Measurements from ENCODE around the gene PCCB. TPM values are rescaled to one million over a fixed set of nuclear protein-coding genes. Genes with fewer than 3 reads are reported as not detected.

The PCCB gene
- total RNA-seq, 4 donors from 2014 or later, result 31.2 to 95.8 (median 60.3) TPM

DNA sequence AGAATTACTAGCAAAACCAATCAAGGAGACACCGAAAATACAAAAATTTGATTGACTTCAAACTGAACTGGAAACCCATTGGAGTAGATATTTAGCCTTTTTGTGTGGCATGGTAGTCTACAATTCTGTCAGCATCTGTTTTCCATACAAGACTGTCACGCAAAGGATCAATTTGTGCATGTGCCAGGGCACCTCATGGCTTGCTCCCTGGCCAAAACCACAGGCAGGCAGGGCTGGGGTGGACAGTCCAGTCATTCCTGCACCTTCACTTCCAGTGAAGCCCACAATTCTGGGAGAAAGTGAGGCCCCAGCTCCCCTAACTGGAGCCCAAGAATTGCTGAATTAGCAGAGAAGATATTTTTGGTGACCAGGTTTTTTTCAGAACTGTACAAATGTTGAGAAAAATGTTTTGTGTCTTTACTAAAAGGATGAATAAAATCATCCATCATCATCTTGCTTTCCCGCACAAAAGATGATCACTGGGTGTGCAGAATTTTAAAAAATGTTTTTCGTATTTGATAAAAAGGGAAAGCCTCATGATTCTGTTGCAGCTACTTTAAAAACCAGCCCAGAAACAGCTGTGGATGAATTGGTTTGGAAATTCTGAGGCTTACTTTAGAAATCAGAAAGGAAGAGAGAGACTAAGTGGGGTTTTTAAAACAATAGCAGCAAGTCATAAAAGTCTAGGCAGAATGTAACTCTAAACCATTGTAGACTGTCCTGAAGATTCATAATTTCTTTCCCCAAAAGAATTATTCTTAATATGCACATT, 86.4 kb downstream of the PCCB start:
- no peak for DNase-seq
- TF ChIP-seq, protein P1, sequence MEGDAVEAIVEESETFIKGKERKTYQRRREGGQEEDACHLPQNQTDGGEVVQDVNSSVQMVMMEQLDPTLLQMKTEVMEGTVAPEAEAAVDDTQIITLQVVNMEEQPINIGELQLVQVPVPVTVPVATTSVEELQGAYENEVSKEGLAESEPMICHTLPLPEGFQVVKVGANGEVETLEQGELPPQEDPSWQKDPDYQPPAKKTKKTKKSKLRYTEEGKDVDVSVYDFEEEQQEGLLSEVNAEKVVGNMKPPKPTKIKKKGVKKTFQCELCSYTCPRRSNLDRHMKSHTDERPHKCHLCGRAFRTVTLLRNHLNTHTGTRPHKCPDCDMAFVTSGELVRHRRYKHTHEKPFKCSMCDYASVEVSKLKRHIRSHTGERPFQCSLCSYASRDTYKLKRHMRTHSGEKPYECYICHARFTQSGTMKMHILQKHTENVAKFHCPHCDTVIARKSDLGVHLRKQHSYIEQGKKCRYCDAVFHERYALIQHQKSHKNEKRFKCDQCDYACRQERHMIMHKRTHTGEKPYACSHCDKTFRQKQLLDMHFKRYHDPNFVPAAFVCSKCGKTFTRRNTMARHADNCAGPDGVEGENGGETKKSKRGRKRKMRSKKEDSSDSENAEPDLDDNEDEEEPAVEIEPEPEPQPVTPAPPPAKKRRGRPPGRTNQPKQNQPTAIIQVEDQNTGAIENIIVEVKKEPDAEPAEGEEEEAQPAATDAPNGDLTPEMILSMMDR (IDR thresholded peaks at IDR 0.05), result no peak
- no peak for TF ChIP-seq POLR2A (IDR thresholded peaks at IDR 0.05)
- WGBS, 2 donors, result 95 to 98% methylated on average over 4 of the region's 4 CpGs
- Histone ChIP-seq H3K27ac (no peak overlapping the region), H3K4me1 (no peaks in the 10 kb centered on the region), H3K9me3 (no peaks in the 10 kb centered on the region), H3K27me3 (no peaks in the 10 kb centered on the region), H3K4me3 (replicated peaks in 1 of 3) (no peak overlapping the region), H3K36me3 (peaks cover 3 to 10% of the 10 kb centered on the region in 2 donors)
- intact Hi-C loops (cut with DNase I), result no loop called here

DNA sequence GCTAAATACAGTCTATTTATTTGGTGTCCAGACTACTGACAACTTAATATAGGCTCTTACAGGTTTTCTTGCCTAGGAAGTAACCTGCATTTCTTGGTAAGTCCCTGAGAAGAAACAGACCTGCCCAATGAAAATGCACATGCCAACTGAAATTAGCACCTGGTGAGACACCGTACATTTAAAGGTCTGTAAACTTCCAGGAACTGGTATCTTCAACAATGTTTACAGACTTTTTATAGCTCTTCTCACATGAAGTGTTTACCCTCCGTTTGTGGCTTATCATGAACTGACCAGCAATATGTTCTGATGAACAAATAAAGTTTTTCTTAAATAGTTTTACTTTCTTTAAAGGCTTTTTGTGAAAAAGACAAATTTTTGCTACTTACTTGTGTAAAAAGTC, 93.3 kb downstream of the PCCB start:
- H3K4me3 ChIP-seq (replicated peaks in 1 of 3), result no peak overlapping the region
- H3K4me1 ChIP-seq, result peaks cover 0 to 7% of the 10 kb centered on the region in 2 donors
- intact Hi-C loops (cut with DNase I), result no loop called here
- H3K9me3 ChIP-seq, result no peaks in the 10 kb centered on the region
- no peaks in the 10 kb centered on the region for H3K27me3 ChIP-seq
- H3K36me3 ChIP-seq, result peaks cover 0 to 6% of the 10 kb centered on the region in 2 donors
- no peak overlapping the region for H3K27ac ChIP-seq
- 86 to 92% methylated on average over 2 of the region's 2 CpGs for WGBS, 2 donors
- DNase-seq, result no peak
- TF ChIP-seq, protein P1 (IDR thresholded peaks at IDR 0.05), result no peak
- TF ChIP-seq POLR2A (IDR thresholded peaks at IDR 0.05), result no peak

DNA sequence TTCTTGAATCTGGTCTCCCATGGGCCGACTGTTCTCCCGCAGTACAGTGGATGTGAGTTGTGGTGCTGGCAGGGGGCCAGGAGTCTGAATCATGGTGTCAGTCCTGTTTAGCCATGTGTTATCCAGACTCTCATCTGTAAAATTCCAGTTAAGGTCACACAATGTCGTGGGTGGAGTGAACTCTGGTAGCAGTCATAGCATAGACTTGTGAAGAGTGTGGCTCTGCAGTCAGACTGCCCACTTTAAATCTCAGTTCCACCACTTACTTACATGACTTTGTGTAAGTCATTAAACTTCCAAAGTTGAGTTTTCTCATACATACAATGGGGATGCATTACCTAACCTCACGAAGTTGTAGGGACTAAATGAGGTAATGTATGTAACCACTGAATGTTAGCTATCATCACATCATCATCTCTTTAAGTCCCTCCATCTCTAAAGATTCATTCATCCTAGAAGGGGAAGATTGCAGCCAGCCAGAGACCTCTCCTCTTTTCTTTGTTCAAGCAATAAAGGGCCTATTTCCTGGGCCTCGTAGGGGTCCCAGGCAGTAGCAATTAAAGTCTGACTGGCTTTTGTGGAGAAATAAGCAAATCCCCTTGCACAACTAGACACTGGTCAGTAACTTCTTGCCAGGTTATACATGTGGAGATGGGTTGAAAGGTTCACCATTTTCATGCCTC, 93.9 kb downstream of the PCCB start:
- intact Hi-C loops (cut with DNase I), result no loop called here
- Histone ChIP-seq H3K9me3 (no peaks in the 10 kb centered on the region), H3K4me3 (replicated peaks in 1 of 3) (no peak overlapping the region), H3K36me3 (peaks cover 0 to 6% of the 10 kb centered on the region in 2 donors), H3K27me3 (no peaks in the 10 kb centered on the region), H3K4me1 (peaks cover 0 to 7% of the 10 kb centered on the region in 2 donors), H3K27ac (no peak overlapping the region)
- 62 to 78% methylated on average over 5 of the region's 5 CpGs for WGBS, 2 donors
- DNase-seq, result peak; percentile 56 to 61
- TF ChIP-seq, protein P1 (IDR thresholded peaks at IDR 0.05), result no peak

- no peak for DNase-seq
- no peak for TF ChIP-seq POLR2A (IDR thresholded peaks at IDR 0.05)
- H3K36me3 ChIP-seq, result no peaks in the 10 kb centered on the region
- no peaks in the 10 kb centered on the region for H3K27me3 ChIP-seq
- H3K9me3 ChIP-seq, result no peaks in the 10 kb centered on the region
- intact Hi-C loops (cut with DNase I), result no loop called here
- H3K27ac ChIP-seq, result no peak overlapping the region
- H3K4me1 ChIP-seq, result peaks cover 0 to 7% of the 10 kb centered on the region in 2 donors
- WGBS, 2 donors, result 97 to 98% methylated on average over 5 of the region's 5 CpGs
- H3K4me3 ChIP-seq (replicated peaks in 1 of 3), result no peak overlapping the region
These were observed 96.3 kb downstream of the PCCB start for GRCh38 chr3:136346486-136346885.

- DNase-seq, result no peak
These were observed 100.0 kb downstream of the PCCB start for GRCh38 chr3:136350132-136350531.

More at GRCh38 chr3:136350132-136350531, 100.0 kb downstream of the PCCB start:
- Histone ChIP-seq H3K4me3 (replicated peaks in 1 of 3) (no peak overlapping the region), H3K27me3 (no peaks in the 10 kb centered on the region), H3K9me3 (no peaks in the 10 kb centered on the region), H3K36me3 (no peaks in the 10 kb centered on the region), H3K27ac (no peak overlapping the region), H3K4me1 (no peaks in the 10 kb centered on the region)
- intact Hi-C loops (cut with DNase I), result no loop called here
- WGBS, 2 donors, result 83 to 85% methylated on average over 1 of the region's 1 CpG
- TF ChIP-seq, protein P1 (IDR thresholded peaks at IDR 0.05), result no peak
- TF ChIP-seq POLR2A (IDR thresholded peaks at IDR 0.05), result no peak

Data from thyroid gland (tissue), 4 donors.